ENCODE measurements around the gene DLGAP1.

DLGAP1 gene

DNA sequence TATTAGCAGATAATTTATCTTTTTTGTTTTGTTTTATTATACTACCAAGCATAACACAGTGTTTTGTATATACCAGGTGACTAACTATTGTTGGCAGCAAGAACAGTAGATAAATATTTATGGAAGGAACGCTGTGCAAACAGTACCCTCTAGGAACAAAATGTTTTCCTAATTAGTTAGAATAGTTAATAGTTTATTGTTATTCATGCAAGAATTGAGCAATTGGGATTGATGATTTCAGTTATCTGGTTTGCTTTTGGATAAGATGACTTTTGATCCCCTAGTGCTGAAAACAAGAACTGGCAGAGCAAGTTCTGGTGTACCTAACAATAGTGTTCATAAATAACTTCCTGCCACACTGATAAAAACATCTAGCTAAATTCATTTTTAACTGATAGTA lies 681.8 kb downstream of the DLGAP1 start:
- DNase-seq (ENCODE audit: low read depth), result no peak

DNA sequence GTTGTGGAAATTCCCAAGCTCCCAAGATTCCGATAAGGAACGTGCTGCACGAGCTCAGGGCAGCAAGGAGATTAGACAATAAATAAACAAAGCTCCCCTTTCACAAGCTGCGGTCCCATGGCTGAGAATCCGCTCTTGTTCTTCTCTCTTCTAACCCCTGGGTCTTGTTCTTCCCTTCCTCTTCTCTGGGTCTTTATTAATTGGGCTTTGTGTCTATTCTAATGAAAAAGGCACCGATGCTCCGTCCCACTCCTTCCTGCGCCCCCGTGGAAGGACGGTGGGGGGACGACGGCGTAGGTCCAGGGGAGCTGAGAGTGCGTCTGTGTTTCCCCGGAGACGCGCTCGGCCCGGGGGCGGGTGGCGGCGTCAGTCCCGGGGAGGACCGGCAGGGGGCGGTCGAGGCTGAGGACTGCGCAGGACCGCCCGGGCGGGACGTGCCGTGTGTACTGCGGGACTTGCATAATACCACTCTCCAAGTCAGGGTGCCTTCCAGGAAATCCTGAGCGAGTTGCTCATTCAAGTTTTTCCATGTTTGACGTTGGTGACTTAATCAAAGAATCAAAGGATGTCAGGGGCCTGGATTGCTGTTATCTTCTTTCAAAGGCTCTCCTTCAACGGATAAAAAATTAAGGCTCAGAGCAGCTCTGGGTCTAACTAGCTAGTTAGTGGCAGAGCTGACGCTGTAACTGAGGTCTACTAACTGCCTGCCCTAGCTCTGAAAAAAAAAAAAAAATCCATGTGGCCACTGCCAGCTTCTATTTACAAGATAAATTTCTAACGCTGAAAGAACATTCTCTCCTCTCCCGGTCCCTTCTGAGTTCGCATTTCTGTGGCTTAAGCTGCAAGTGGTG lies 683.8 kb downstream of the DLGAP1 start:
- DNase-seq (ENCODE audit: low read depth), result peak; percentile 69

DNA sequence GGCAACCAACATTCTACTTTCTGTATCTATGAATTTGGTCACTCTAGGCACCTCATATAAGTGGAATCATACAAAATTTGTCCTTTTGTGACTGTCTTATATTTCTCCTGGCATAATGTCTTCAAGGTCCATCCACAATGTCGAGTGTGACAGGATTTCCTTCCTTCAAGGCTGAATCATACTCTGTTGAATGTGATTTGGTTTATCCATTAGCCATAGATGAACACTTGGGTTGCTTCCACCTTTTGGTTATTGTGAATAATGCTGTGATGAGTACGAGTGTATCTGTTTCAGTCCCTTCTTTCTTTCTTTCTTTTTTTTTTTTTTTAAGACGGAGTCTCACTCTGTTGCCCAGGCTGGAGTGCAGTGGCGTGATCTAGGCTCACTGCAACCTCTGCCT lies 693.8 kb downstream of the DLGAP1 start:
- no peak for DNase-seq (ENCODE audit: low read depth)

DNA sequence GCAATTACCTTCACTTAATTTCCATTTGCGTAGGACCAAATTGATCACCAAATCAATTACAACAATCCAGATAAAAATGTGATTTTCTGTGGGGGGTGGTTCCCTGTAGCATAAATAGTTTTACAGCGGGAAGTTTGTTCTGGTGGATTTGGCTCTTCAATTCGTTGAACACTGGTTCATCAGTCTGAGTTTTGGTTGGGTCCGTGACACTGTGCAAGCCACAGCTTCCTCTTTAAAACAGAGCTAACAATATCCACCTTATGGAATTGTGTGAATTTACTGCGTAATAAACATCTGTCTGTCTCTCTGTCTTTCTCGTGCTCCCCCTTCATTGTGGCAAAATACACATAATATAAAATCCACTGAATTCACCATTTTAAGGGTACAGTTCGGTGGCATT lies 694.4 kb downstream of the DLGAP1 start:
- DNase-seq (ENCODE audit: low read depth), result no peak

- DNase-seq (ENCODE audit: low read depth), result no peak
Measured at GRCh38 chr18:3759099-3759498, 696.0 kb downstream of the DLGAP1 start.

GRCh38 chr18:3758531-3758930 lies 696.6 kb downstream of the DLGAP1 start:
- DNase-seq (ENCODE audit: low read depth), result peak; percentile 48

- no peak for DNase-seq (ENCODE audit: low read depth)
Measured at GRCh38 chr18:3757361-3757760, 697.7 kb downstream of the DLGAP1 start.

DNA sequence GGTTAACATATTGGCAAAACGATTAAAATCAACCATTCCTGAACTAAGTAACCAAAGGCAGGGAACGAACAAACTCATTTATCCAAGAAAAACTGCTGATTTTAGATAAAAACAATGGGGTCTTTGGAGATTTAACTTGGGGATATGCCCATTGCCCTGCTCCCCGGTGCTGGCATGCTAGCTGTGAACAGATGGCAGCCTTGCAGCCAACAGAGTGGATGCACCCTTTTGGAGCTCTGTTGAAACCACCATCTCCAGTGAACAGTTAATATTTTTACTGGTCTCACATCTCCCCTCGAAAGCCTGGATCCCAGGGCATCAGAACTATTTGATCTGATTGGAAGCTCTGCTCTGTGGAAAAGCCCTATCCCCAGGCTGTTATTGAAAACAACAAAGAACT lies 702.0 kb downstream of the DLGAP1 start:
- DNase-seq (ENCODE audit: low read depth), result no peak

DNA sequence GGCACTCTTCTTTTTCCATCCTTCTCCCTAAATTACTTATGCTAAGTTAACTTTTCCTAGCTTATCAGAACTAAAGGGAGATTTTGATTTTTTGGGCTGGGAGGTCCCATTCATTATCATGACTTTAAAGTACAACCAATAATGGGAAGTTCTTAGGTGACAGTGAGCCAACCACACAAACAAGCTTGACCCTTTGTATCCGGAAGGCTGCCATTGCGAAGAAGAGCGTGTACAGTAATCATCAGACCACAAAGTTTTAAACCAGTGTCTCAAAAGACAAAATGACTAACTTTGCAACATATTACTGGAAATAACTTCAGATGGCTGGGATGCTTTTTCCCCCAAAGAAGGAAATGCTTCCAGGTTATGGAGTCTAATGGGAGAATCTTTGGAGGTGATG lies 707.0 kb downstream of the DLGAP1 start:
- no peak for DNase-seq (ENCODE audit: low read depth)

DNA sequence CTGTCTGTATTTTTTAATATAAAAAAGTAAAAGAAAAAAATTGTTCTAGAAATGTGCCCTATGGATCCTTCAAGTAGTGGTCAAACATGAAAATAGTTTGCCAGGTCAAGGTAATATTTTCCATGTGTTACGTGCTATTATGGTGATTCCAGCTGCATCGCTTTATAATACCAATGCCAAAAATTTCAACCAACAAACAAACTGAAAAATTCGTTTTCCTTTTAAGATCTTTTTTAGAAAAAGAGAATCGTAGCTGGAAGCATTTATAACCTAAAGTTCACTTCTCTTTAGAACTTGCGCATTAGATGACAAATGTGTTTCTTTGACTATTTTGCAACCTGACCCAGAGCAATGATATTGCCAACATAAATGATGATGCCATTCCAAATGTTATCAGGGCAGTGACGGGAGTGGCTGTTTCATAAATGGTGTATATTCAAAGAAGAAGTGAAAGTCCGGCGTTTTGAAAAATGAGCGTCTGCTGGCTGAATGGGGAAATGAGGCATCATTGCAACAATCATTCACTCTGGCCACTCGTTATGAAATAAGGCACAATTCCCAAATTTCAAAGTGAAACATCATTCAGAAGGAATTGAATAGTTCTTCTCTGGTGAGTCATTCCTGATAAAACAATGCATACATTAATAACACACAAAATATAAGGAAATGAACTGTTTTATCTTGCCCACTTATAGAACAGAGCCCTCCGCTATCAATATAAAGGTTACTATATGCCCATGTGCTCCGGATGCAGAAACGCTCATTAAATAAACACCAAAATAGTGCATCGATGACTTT lies 707.7 kb downstream of the DLGAP1 start:
- DNase-seq (ENCODE audit: low read depth), result no peak

- DNase-seq (ENCODE audit: low read depth), result no peak
Measured at GRCh38 chr18:3742541-3742940, 712.6 kb downstream of the DLGAP1 start.

DNA sequence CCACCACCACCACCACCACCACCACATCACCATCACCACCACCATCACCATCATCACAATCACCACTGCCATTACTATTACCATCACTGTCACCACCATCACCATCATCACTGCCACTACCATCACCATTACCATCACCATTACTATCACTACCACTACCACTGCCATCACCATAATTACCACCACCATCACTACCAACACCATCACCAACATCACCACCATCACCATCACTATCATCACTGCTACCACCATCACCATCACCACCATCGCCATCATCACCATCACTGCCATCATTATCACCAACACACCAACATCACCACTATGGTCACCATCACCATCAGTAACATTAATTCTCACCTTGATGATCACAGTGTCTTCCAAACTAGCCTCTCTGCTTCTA lies 713.8 kb downstream of the DLGAP1 start:
- no peak for DNase-seq (ENCODE audit: low read depth)

GRCh38 chr18:3728704-3729437 lies 726.2 kb downstream of the DLGAP1 start:
- no peak for DNase-seq (ENCODE audit: low read depth)

DNA sequence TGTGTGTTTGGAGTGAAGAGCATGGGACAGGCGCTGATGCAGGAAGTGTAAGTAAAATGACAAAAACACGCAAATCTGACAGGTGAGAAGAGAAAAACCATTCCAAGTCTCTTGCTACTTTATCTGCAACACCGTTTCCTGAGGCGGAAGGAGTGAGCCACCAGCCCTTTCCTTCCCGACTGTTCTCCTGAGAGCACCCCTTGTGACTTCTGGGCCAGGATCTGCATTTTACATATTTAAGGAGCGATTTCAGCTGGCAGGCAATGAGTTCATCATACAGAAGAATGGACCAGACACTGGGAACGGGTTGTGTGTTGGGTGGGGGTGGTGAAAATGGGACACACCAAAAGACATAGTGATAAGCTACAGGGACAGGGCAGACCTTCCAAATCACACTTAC lies 727.8 kb downstream of the DLGAP1 start:
- no peak for DNase-seq (ENCODE audit: low read depth)

DNA sequence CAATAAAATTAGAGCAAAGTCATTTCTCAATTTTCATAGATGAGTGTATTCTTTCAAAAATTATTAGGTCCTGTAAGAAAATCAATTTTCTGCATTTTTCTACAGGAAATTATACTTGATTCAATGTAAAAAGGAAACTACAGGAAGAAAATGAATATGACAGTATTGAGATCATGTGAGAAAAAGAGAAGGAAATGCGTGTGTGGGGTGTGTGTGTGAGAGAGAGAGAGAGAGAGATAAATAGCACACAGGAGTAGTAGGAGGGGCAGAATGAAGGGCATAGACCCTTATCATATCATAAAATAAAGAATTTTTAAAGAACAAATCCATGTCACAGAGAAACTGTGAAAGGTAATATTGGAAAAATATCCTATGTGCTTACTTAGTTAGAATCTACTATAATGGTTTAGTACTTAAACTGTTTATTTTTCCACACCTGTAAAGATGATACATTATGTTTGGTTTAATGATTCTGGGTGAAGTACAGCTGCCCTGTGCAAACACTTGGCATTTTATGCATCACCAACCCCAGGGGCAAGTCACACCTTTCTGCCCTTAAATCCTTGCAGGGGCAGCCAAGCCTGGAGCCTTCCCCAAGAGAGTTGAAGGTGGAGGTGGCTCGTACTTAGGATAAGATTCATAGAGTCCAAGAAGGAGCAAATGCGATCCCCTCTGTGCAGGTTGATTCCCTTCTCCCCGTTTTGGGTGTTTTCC lies 728.7 kb downstream of the DLGAP1 start:
- DNase-seq (ENCODE audit: low read depth), result no peak

DNA sequence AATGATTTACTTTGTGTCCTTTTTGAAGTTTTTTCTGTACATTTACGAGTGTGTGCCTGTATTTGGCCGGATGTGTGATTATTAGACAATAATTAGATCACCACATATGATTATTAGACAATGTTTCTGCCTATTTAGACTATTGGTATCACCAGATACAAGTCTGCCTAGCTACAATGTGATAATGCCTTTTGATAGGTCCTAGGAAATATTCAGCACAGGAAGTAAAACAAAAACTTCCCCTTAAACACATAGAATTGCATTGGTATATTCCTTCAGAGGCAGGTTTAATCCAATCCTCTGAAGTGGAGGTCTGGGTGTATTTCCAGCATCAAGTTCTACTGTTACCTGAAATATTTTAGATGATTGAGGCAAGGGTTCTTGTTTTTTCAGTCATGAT lies 730.0 kb downstream of the DLGAP1 start:
- DNase-seq (ENCODE audit: low read depth), result no peak

- DNase-seq (ENCODE audit: low read depth), result no peak
Measured at GRCh38 chr18:3723554-3723953, 731.6 kb downstream of the DLGAP1 start.

- DNase-seq (ENCODE audit: low read depth), result no peak
Measured at GRCh38 chr18:3722649-3723433, 732.3 kb downstream of the DLGAP1 start.

DNA sequence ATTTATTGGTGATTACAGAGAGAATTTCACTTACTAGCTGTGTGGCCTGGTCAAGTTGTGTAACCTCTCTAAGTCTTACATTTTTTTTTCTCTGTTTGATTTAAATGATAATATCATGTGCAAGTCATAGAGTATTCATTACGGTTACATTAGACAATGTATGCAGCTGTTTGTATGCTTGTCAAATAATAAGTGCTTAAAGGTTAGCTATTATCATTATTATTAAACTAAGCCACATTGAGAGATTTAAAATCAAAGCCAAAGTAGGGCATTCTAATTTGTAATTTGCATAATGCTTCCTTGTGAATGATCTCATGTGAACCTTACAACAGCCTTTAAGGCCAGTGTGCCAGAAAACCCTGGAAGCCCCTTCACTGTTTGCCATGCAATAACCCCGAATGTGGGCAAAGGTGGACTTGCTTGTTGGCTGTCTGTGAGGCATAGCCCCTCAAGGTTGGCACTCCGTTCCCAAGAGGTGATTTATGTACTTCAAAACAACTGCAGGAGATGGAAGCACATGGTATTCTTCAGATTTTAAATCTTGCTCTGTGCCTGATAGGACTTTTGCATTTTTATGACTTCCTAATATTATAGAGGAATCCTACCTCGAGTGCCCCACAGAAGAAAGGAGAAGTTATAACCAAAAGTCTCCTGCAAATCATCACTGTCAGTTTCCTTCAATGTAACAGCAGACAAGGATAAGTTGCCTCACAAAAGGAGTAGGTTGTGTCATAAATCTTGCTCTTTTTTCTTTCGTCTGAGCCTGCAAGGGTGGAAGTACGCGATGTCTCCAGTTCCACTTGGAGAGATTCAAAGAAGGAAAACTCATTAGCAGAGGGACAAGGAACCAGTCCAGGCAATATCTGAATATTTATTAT lies 733.1 kb downstream of the DLGAP1 start:
- DNase-seq (ENCODE audit: low read depth), result no peak

All from non-pigmented ciliary epithelial cell (primary cell).